ENCODE results near the gene ALKBH4. TPM values are rescaled to one million over a fixed set of nuclear protein-coding genes. Genes with fewer than 3 reads are reported as not detected.
"Not testable (repeated sequence)": the region's sequence is repeated elsewhere in the genome, so short reads cannot be mapped to it uniquely, and the experiment has no call there.

The ALKBH4 gene
- polyA plus RNA-seq, 4 donors: 6.7 to 10.1 (median 8.9) TPM

- Histone ChIP-seq H3K9me3 (ENCODE audit: control insufficient read depth in 2 of 2, insufficient read depth in 1 of 2, low read depth in 1 of 2, low read length in 1 of 2) (no peaks in the 10 kb centered on the region), H3K36me3 (ENCODE audit: control insufficient read depth in 3 of 3, insufficient read depth in 2 of 3, low read depth in 1 of 3, low read length in 3 of 3) (peaks cover 0 to 37% (median 0%) of the 10 kb centered on the region in 3 donors), H3K27ac (ENCODE audit: low read depth in 1 of 3, low read length in 2 of 3) (peak overlapping the region in 1 of 3 donors; percentile 21), H3K4me1 (ENCODE audit: control insufficient read depth in 3 of 3, insufficient read depth in 2 of 3, low read depth in 1 of 3, low read length in 2 of 3) (peaks cover 3 to 11% (median 9%) of the 10 kb centered on the region in 3 donors), H3K27me3 (ENCODE audit: control insufficient read depth in 3 of 3, insufficient read depth in 3 of 3, low read length in 3 of 3) (no peaks in the 10 kb centered on the region), H3K4me3 (ENCODE audit: low read depth in 1 of 3, low read length in 3 of 3) (peak overlapping the region; percentile 65 to 98 (median 73))
- WGBS, 3 donors: 7 to 12% (median 9%) methylated on average over 24 of the region's 24 CpGs
- peak in 1 of 2 donors; percentile 14 for DNase-seq
- no peak for FAIRE-seq
Measured at GRCh38 chr7:102463841-102464576, 654 bp downstream of the ALKBH4 start.

GRCh38 chr7:102460467-102460866 is 4.2 kb downstream of the ALKBH4 start:
- FAIRE-seq: no peak
- no peaks in the 10 kb centered on the region for H3K27me3 ChIP-seq (ENCODE audit: control insufficient read depth in 3 of 3, insufficient read depth in 3 of 3, low read length in 3 of 3)
- no peak for DNase-seq
- peaks cover 0 to 6% (median 4%) of the 10 kb centered on the region in 3 donors for H3K4me1 ChIP-seq (ENCODE audit: control insufficient read depth in 3 of 3, insufficient read depth in 2 of 3, low read depth in 1 of 3, low read length in 2 of 3)
- H3K9me3 ChIP-seq (ENCODE audit: control insufficient read depth in 2 of 2, insufficient read depth in 1 of 2, low read depth in 1 of 2, low read length in 1 of 2): no peaks in the 10 kb centered on the region
- H3K36me3 ChIP-seq (ENCODE audit: control insufficient read depth in 3 of 3, insufficient read depth in 2 of 3, low read depth in 1 of 3, low read length in 3 of 3): peaks cover 9 to 53% (median 13%) of the 10 kb centered on the region in 3 donors
- WGBS, 3 donors: 85 to 88% (median 87%) methylated on average over 8 of the region's 8 CpGs
- H3K27ac ChIP-seq (ENCODE audit: low read depth in 1 of 3, low read length in 2 of 3): no peak overlapping the region
- H3K4me3 ChIP-seq (ENCODE audit: low read depth in 1 of 3, low read length in 3 of 3): no peak overlapping the region

- H3K27ac ChIP-seq (ENCODE audit: low read depth in 1 of 3, low read length in 2 of 3): no peak overlapping the region
- DNase-seq (no peak), FAIRE-seq (no peak)
- no peak overlapping the region for H3K4me3 ChIP-seq (ENCODE audit: low read depth in 1 of 3, low read length in 3 of 3)
- 94 to 95% (median 95%) methylated on average over 23 to 24 of the region's 24 CpGs for WGBS, 3 donors
- H3K27me3 ChIP-seq (ENCODE audit: control insufficient read depth in 3 of 3, insufficient read depth in 3 of 3, low read length in 3 of 3): no peaks in the 10 kb centered on the region
- peaks cover 9 to 57% (median 13%) of the 10 kb centered on the region in 3 donors for H3K36me3 ChIP-seq (ENCODE audit: control insufficient read depth in 3 of 3, insufficient read depth in 2 of 3, low read depth in 1 of 3, low read length in 3 of 3)
- H3K4me1 ChIP-seq (ENCODE audit: control insufficient read depth in 3 of 3, insufficient read depth in 2 of 3, low read depth in 1 of 3, low read length in 2 of 3): peaks cover 0 to 6% (median 4%) of the 10 kb centered on the region in 3 donors
- H3K9me3 ChIP-seq (ENCODE audit: control insufficient read depth in 2 of 2, insufficient read depth in 1 of 2, low read depth in 1 of 2, low read length in 1 of 2): no peaks in the 10 kb centered on the region
Measured at GRCh38 chr7:102459221-102459844, 5.3 kb downstream of the ALKBH4 start.

GRCh38 chr7:102457352-102457924 is 7.2 kb downstream of the ALKBH4 start:
- no peaks in the 10 kb centered on the region for H3K4me1 ChIP-seq (ENCODE audit: control insufficient read depth in 3 of 3, insufficient read depth in 2 of 3, low read depth in 1 of 3, low read length in 2 of 3)
- no peak overlapping the region for H3K27ac ChIP-seq (ENCODE audit: low read depth in 1 of 3, low read length in 2 of 3)
- peaks cover 9 to 60% (median 13%) of the 10 kb centered on the region in 3 donors for H3K36me3 ChIP-seq (ENCODE audit: control insufficient read depth in 3 of 3, insufficient read depth in 2 of 3, low read depth in 1 of 3, low read length in 3 of 3)
- no peaks in the 10 kb centered on the region for H3K9me3 ChIP-seq (ENCODE audit: control insufficient read depth in 2 of 2, insufficient read depth in 1 of 2, low read depth in 1 of 2, low read length in 1 of 2)
- 93 to 95% (median 95%) methylated on average over 37 to 40 of the region's 40 CpGs for WGBS, 3 donors
- no peak for DNase-seq
- FAIRE-seq: no peak
- no peaks in the 10 kb centered on the region for H3K27me3 ChIP-seq (ENCODE audit: control insufficient read depth in 3 of 3, insufficient read depth in 3 of 3, low read length in 3 of 3)
- no peak overlapping the region for H3K4me3 ChIP-seq (ENCODE audit: low read depth in 1 of 3, low read length in 3 of 3)

GRCh38 chr7:102456327-102456726 is 8.3 kb downstream of the ALKBH4 start:
- no peaks in the 10 kb centered on the region for H3K27me3 ChIP-seq (ENCODE audit: control insufficient read depth in 3 of 3, insufficient read depth in 3 of 3, low read length in 3 of 3)
- H3K4me3 ChIP-seq (ENCODE audit: low read depth in 1 of 3, low read length in 3 of 3): no peak overlapping the region
- no peaks in the 10 kb centered on the region for H3K9me3 ChIP-seq (ENCODE audit: control insufficient read depth in 2 of 2, insufficient read depth in 1 of 2, low read depth in 1 of 2, low read length in 1 of 2)
- no peaks in the 10 kb centered on the region for H3K4me1 ChIP-seq (ENCODE audit: control insufficient read depth in 3 of 3, insufficient read depth in 2 of 3, low read depth in 1 of 3, low read length in 2 of 3)
- H3K27ac ChIP-seq (ENCODE audit: low read depth in 1 of 3, low read length in 2 of 3): no peak overlapping the region
- peaks cover 9 to 54% (median 13%) of the 10 kb centered on the region in 3 donors for H3K36me3 ChIP-seq (ENCODE audit: control insufficient read depth in 3 of 3, insufficient read depth in 2 of 3, low read depth in 1 of 3, low read length in 3 of 3)
- no peak for FAIRE-seq
- WGBS, 3 donors: 89 to 92% (median 92%) methylated on average over 10 of the region's 10 CpGs
- DNase-seq: no peak

GRCh38 chr7:102455596-102455995 is 9.1 kb downstream of the ALKBH4 start:
- no peak for FAIRE-seq
- Histone ChIP-seq H3K27me3 (ENCODE audit: control insufficient read depth in 3 of 3, insufficient read depth in 3 of 3, low read length in 3 of 3) (no peaks in the 10 kb centered on the region), H3K27ac (ENCODE audit: low read depth in 1 of 3, low read length in 2 of 3) (no peak overlapping the region), H3K4me1 (ENCODE audit: control insufficient read depth in 3 of 3, insufficient read depth in 2 of 3, low read depth in 1 of 3, low read length in 2 of 3) (no peaks in the 10 kb centered on the region), H3K9me3 (ENCODE audit: control insufficient read depth in 2 of 2, insufficient read depth in 1 of 2, low read depth in 1 of 2, low read length in 1 of 2) (no peaks in the 10 kb centered on the region), H3K36me3 (ENCODE audit: control insufficient read depth in 3 of 3, insufficient read depth in 2 of 3, low read depth in 1 of 3, low read length in 3 of 3) (peaks cover 9 to 52% (median 13%) of the 10 kb centered on the region in 3 donors), H3K4me3 (ENCODE audit: low read depth in 1 of 3, low read length in 3 of 3) (no peak overlapping the region)
- 90 to 92% (median 90%) methylated on average over 11 of the region's 11 CpGs for WGBS, 3 donors
- DNase-seq: no peak

- not testable (repeated sequence) for FAIRE-seq; H3K9me3 ChIP-seq (ENCODE audit: control insufficient read depth in 2 of 2, insufficient read depth in 1 of 2, low read depth in 1 of 2, low read length in 1 of 2); H3K27ac ChIP-seq (ENCODE audit: low read depth in 1 of 3, low read length in 2 of 3); H3K27me3 ChIP-seq (ENCODE audit: control insufficient read depth in 3 of 3, insufficient read depth in 3 of 3, low read length in 3 of 3); DNase-seq; H3K4me1 ChIP-seq (ENCODE audit: control insufficient read depth in 3 of 3, insufficient read depth in 2 of 3, low read depth in 1 of 3, low read length in 2 of 3); H3K4me3 ChIP-seq (ENCODE audit: low read depth in 1 of 3, low read length in 3 of 3)
- WGBS, 3 donors: 85 to 94% (median 93%) methylated on average over 10 of the region's 10 CpGs
- H3K36me3 ChIP-seq (ENCODE audit: control insufficient read depth in 3 of 3, insufficient read depth in 2 of 3, low read depth in 1 of 3, low read length in 3 of 3): peaks cover 9 to 51% (median 13%) of the 10 kb centered on the region in 3 donors
Measured at GRCh38 chr7:102454932-102455331, 9.7 kb downstream of the ALKBH4 start.

GRCh38 chr7:102454468-102454867 is 10.2 kb downstream of the ALKBH4 start:
- DNase-seq (no peak), FAIRE-seq (no peak)
- H3K27me3 ChIP-seq (ENCODE audit: control insufficient read depth in 3 of 3, insufficient read depth in 3 of 3, low read length in 3 of 3): no peaks in the 10 kb centered on the region
- H3K36me3 ChIP-seq (ENCODE audit: control insufficient read depth in 3 of 3, insufficient read depth in 2 of 3, low read depth in 1 of 3, low read length in 3 of 3): peaks cover 9 to 48% (median 13%) of the 10 kb centered on the region in 3 donors
- no peak overlapping the region for H3K27ac ChIP-seq (ENCODE audit: low read depth in 1 of 3, low read length in 2 of 3)
- no peaks in the 10 kb centered on the region for H3K4me1 ChIP-seq (ENCODE audit: control insufficient read depth in 3 of 3, insufficient read depth in 2 of 3, low read depth in 1 of 3, low read length in 2 of 3)
- WGBS, 3 donors: 62 to 66% (median 66%) methylated on average over 12 of the region's 12 CpGs
- H3K9me3 ChIP-seq (ENCODE audit: control insufficient read depth in 2 of 2, insufficient read depth in 1 of 2, low read depth in 1 of 2, low read length in 1 of 2): no peaks in the 10 kb centered on the region
- H3K4me3 ChIP-seq (ENCODE audit: low read depth in 1 of 3, low read length in 3 of 3): no peak overlapping the region
